ENCODE data around the gene ADAT2. TPM values are rescaled to one million over a fixed set of nuclear protein-coding genes. Genes with fewer than 3 reads are reported as not detected.
A peak's percentile ranks its signal among the peaks of the same experiment; 100 is the strongest.

ADAT2 gene
- polyA plus RNA-seq: 32.2 TPM
- long read RNA-seq, donor 1, partial matches to known transcripts: 5 of 17 reads
- long read RNA-seq, donor 1, other reads (novel, unspliced or antisense): 11 of 17 reads
- long read RNA-seq, donor 2, full-length matches to known transcripts: 6 of 12 reads
- long read RNA-seq, donor 2, partial matches to known transcripts: 6 of 12 reads
- long read RNA-seq, donor 2, other reads (novel, unspliced or antisense): 0 of 12 reads
- long read RNA-seq, donor 3, full-length matches to known transcripts: 5 of 10 reads
- long read RNA-seq, donor 3, partial matches to known transcripts: 0 of 10 reads
- long read RNA-seq, donor 3, other reads (novel, unspliced or antisense): 5 of 10 reads
- long read RNA-seq, donor 4: 0 reads
- long read RNA-seq, donor 5, full-length matches to known transcripts: 3 of 3 reads
- long read RNA-seq, donor 5, partial matches to known transcripts: 0 of 3 reads
- long read RNA-seq, donor 5, other reads (novel, unspliced or antisense): 0 of 3 reads
- long read RNA-seq, donor 6, full-length matches to known transcripts: 8 of 8 reads
- long read RNA-seq, donor 6, partial matches to known transcripts: 0 of 8 reads
- long read RNA-seq, donor 6, other reads (novel, unspliced or antisense): 0 of 8 reads
- long read RNA-seq, donor 7, partial matches to known transcripts: 6 of 7 reads
- long read RNA-seq, donor 7, other reads (novel, unspliced or antisense): 0 of 7 reads
- long read RNA-seq, donor 8, full-length matches to known transcripts: 3 of 8 reads
- long read RNA-seq, donor 8, partial matches to known transcripts: 5 of 8 reads
- long read RNA-seq, donor 8, other reads (novel, unspliced or antisense): 0 of 8 reads
- long read RNA-seq, donor 9, full-length matches to known transcripts: 3 of 46 reads
- long read RNA-seq, donor 9, partial matches to known transcripts: 32 of 46 reads
- long read RNA-seq, donor 9, other reads (novel, unspliced or antisense): 11 of 46 reads
- long read RNA-seq, donor 10, full-length matches to known transcripts: 3 of 9 reads
- long read RNA-seq, donor 10, partial matches to known transcripts: 6 of 9 reads
- long read RNA-seq, donor 10, other reads (novel, unspliced or antisense): 0 of 9 reads
- long read RNA-seq, donor 11, full-length matches to known transcripts: 3 of 3 reads
- long read RNA-seq, donor 11, partial matches to known transcripts: 0 of 3 reads
- long read RNA-seq, donor 11, other reads (novel, unspliced or antisense): 0 of 3 reads

DNA sequence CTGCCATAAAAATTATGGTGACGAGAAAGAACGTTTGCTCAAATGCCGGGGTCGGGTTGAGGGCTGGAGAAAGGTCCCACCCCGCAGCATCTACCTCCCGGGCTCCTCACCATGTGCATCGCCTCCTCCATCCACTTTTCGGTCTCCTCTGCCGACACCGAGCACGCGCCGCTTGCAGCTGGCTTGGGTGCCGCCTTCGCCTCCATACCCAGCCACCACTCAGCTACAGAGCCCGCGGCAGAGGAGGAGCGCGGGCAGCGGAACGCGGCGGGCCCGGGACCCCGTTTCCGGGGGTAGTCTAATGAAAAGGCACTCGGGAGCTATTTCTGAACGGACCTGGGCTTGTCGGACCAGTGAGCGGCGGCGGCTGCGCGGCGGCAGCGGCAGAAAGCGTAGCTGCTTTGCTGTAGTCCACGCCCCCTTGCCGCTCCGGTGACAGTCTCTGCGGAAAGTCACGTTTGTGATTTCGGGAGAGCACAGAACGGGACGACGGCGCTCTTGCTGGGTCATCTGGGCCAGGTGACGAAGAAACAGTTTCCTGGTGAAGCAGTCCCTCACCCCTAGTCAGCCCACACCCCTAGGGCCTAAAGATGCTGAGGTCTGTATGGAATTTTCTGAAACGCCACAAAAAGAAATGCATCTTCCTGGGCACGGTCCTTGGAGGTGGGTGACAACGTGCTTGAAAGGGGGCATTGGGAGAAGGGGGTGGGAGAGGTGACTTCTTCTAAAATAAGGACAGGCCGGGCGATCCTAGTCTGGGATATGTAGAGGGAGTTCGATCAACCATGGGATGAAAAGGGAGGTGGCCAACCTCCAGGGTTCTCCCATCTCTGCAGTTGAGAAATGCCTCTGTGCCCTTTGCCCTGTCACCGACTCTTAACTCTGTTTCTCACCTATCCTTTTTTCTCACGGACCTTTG lies at the start of gene ADAT2, which contains the start of gene PEX3:
Gene ADAT2 (minus strand): TSS at position 243 of the 919 bp plus-strand sequence. CDS start 37 bp downstream, at position 206.
Gene PEX3 (plus strand): TSS at position 353 of the 919 bp plus-strand sequence. CDS start 238 bp downstream, at position 591.
- 0% methylated on average over 1 of the region's 56 CpGs for WGBS (ENCODE audit: insufficient coverage, low lambda C conversion rate)
- no peaks in the 10 kb centered on the region for H3K27me3 ChIP-seq (ENCODE audit: control insufficient read depth, insufficient read depth, low read length)

DNA sequence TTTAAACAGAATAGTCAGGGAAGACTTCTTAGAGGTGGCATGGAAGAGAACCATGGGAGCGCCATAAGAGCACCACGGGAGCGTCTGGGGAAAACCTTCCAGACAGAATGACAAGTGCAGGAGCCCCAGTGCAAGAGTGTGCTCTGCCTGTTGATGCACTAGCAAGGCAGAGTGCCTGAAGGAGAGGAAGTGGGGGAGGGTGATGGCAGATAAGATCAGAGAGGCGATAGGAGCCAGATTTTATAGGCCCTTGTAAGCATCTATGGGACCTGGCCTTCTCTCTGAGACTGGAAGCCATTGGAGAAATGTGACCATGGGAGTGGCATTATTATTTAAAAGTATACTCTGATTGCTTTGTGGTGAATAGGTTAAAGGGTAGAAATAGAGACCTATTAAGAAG lies 47.9 kb upstream of the ADAT2 start:
- DNase-seq: no peak
- no peaks in the 10 kb centered on the region for H3K27me3 ChIP-seq (ENCODE audit: control insufficient read depth, insufficient read depth, low read length)
- WGBS (ENCODE audit: insufficient coverage, low lambda C conversion rate): 100% methylated on average over 2 of the region's 4 CpGs
- no peaks in the 10 kb centered on the region for H3K4me1 ChIP-seq (ENCODE audit: control insufficient read depth, insufficient read depth, low read length)
- H3K36me3 ChIP-seq (ENCODE audit: control insufficient read depth, insufficient read depth, low read length): peaks cover 63% of the 10 kb centered on the region
- H3K4me3 ChIP-seq (ENCODE audit: low read length): no peak overlapping the region
- no peaks in the 10 kb centered on the region for H3K9me3 ChIP-seq (ENCODE audit: control insufficient read depth, low read depth, low read length)
- no peak overlapping the region for H3K27ac ChIP-seq (ENCODE audit: low read length)

More for the DNA sequence above, at the start of gene ADAT2, which contains the start of gene PEX3:
- Histone ChIP-seq H3K4me1 (ENCODE audit: control insufficient read depth, insufficient read depth, low read length) (peaks cover 2% of the 10 kb centered on the region), H3K27ac (ENCODE audit: low read length) (peak within 1 kb of the TSS; percentile 79), H3K36me3 (ENCODE audit: control insufficient read depth, insufficient read depth, low read length) (peaks cover 5% of the 10 kb centered on the region), H3K9me3 (ENCODE audit: control insufficient read depth, low read depth, low read length) (no peaks in the 10 kb centered on the region), H3K4me3 (ENCODE audit: low read length) (peak within 1 kb of the TSS; percentile 74)
- DNase-seq: peak; percentile 92 to 96

- WGBS (ENCODE audit: insufficient coverage, low lambda C conversion rate): no CpG with 5 or more reads among the region's 1 CpG
- Histone ChIP-seq H3K9me3 (ENCODE audit: control insufficient read depth, low read depth, low read length) (no peaks in the 10 kb centered on the region), H3K27ac (ENCODE audit: low read length) (no peak overlapping the region), H3K4me1 (ENCODE audit: control insufficient read depth, insufficient read depth, low read length) (no peaks in the 10 kb centered on the region), H3K36me3 (ENCODE audit: control insufficient read depth, insufficient read depth, low read length) (peaks cover 58% of the 10 kb centered on the region), H3K4me3 (ENCODE audit: low read length) (no peak overlapping the region), H3K27me3 (ENCODE audit: control insufficient read depth, insufficient read depth, low read length) (no peaks in the 10 kb centered on the region)
- no peak for DNase-seq
Measured at GRCh38 chr6:143496974-143497373, 46.5 kb upstream of the ADAT2 start.

DNA sequence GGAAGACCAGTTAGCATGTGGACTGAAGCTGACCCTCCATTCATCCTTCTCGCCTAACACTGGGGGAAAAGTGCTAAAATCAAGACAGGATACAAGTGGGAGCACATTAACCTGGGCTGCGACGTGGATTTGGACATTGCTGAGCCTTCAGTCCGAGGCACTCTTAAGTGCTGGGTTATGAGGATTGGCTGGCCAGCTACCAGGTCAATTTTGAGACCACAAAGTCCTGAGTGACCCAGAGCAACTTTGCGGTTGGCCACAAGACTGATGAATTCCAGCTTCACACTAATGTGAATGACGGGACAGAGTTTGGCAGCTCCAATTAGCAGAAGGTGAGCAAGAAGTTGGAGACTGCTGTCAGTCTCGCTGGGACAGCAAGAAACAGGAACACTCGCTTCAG lies 40.3 kb upstream of the ADAT2 start:
- H3K4me1 ChIP-seq (ENCODE audit: control insufficient read depth, insufficient read depth, low read length): no peaks in the 10 kb centered on the region
- H3K27me3 ChIP-seq (ENCODE audit: control insufficient read depth, insufficient read depth, low read length): no peaks in the 10 kb centered on the region
- no peaks in the 10 kb centered on the region for H3K9me3 ChIP-seq (ENCODE audit: control insufficient read depth, low read depth, low read length)
- WGBS (ENCODE audit: insufficient coverage, low lambda C conversion rate): no CpG with 5 or more reads among the region's 8 CpGs
- peaks cover 17% of the 10 kb centered on the region for H3K36me3 ChIP-seq (ENCODE audit: control insufficient read depth, insufficient read depth, low read length)
- H3K4me3 ChIP-seq (ENCODE audit: low read length): no peak overlapping the region
- no peak overlapping the region for H3K27ac ChIP-seq (ENCODE audit: low read length)
- DNase-seq: no peak

DNA sequence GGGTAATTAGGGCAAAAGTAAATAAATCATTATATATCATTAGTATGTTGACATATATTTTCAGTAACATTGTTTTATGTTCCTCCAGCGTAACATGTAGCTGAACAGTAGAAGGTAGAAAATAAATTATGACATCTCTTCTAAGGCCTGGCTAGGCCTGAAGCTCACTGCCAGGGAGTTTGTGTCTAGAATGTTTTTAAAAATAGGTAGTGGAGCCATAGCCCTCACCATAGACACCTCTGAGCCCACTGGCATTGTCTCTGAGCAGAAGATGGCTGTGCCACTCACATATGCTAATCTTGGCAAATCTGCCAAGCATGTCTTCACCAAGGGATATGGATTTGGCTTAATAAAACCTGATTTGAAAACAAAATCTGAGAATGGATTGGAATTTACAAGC lies 39.7 kb upstream of the ADAT2 start:
- Histone ChIP-seq H3K36me3 (ENCODE audit: control insufficient read depth, insufficient read depth, low read length) (peaks cover 14% of the 10 kb centered on the region), H3K9me3 (ENCODE audit: control insufficient read depth, low read depth, low read length) (no peaks in the 10 kb centered on the region), H3K4me1 (ENCODE audit: control insufficient read depth, insufficient read depth, low read length) (no peaks in the 10 kb centered on the region), H3K27ac (ENCODE audit: low read length) (no peak overlapping the region), H3K27me3 (ENCODE audit: control insufficient read depth, insufficient read depth, low read length) (no peaks in the 10 kb centered on the region), H3K4me3 (ENCODE audit: low read length) (no peak overlapping the region)
- WGBS (ENCODE audit: insufficient coverage, low lambda C conversion rate): 88% methylated on average over 1 of the region's 1 CpG
- no peak for DNase-seq

DNA sequence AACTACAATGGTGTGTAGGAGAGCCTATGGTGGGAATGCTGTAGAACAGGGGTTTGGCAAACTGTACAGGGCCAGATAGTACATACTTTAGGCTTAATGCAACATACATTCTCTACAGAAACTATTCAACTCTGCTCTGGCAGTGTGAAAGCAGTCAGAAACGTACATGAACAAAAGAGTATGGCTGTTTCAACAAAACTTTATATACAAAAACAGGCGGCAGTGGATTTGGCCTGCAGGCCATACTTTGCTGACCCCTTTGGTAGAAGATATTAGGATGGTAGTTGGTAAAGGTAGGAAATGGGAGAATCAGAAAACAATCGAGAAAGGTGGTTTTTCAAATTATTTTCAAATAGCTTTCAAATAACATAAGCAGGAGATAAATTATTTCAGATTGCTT lies 36.3 kb upstream of the ADAT2 start:
- Histone ChIP-seq H3K27ac (ENCODE audit: low read length) (no peak overlapping the region), H3K4me3 (ENCODE audit: low read length) (no peak overlapping the region), H3K4me1 (ENCODE audit: control insufficient read depth, insufficient read depth, low read length) (no peaks in the 10 kb centered on the region), H3K27me3 (ENCODE audit: control insufficient read depth, insufficient read depth, low read length) (no peaks in the 10 kb centered on the region), H3K9me3 (ENCODE audit: control insufficient read depth, low read depth, low read length) (no peaks in the 10 kb centered on the region), H3K36me3 (ENCODE audit: control insufficient read depth, insufficient read depth, low read length) (no peaks in the 10 kb centered on the region)
- 100% methylated on average over 1 of the region's 3 CpGs for WGBS (ENCODE audit: insufficient coverage, low lambda C conversion rate)
- no peak for DNase-seq

DNA sequence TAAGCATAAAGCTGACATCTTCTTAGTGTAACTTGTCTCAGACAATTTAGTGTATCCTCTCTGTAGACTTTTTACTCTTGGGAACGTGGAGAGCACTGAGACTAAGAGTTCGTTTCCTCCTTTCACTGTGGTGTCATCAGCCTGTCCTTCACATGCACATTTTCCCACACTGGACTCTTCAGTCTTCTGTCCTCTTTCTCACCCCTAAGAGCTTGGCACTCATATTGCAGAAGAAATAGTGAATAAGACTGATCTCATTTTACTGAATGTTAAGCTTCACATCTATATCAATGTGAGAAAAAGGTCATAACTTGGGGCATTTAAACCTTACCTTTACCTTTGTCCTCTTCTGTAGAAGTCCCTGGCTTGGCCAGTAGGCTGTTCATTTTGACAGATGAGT lies 35.5 kb upstream of the ADAT2 start:
- Histone ChIP-seq H3K27ac (ENCODE audit: low read length) (no peak overlapping the region), H3K9me3 (ENCODE audit: control insufficient read depth, low read depth, low read length) (no peaks in the 10 kb centered on the region), H3K27me3 (ENCODE audit: control insufficient read depth, insufficient read depth, low read length) (no peaks in the 10 kb centered on the region), H3K4me1 (ENCODE audit: control insufficient read depth, insufficient read depth, low read length) (no peaks in the 10 kb centered on the region), H3K4me3 (ENCODE audit: low read length) (no peak overlapping the region), H3K36me3 (ENCODE audit: control insufficient read depth, insufficient read depth, low read length) (no peaks in the 10 kb centered on the region)
- WGBS (ENCODE audit: insufficient coverage, low lambda C conversion rate): no CpG with 5 or more reads among the region's 2 CpGs
- no peak for DNase-seq

DNA sequence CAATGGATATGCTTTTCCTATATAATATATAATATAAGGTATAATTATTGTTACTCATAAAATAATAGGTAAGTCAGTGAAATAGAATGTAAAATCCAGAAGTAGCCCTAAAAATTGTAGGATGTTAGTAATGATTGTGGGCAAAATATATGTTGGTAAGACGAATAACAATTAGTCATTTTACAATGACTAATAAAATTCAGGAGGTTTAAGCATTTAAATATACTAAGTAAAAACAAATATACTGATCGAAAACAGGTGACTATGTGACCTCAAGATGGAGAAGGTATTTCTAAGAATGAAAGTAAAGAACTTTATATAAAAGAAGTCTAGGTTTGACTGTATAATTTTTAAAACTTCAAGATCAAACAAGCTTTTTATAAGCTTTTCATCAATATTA lies 32.1 kb upstream of the ADAT2 start:
- Histone ChIP-seq H3K27ac (ENCODE audit: low read length) (no peak overlapping the region), H3K27me3 (ENCODE audit: control insufficient read depth, insufficient read depth, low read length) (no peaks in the 10 kb centered on the region), H3K36me3 (ENCODE audit: control insufficient read depth, insufficient read depth, low read length) (peaks cover 5% of the 10 kb centered on the region), H3K4me3 (ENCODE audit: low read length) (no peak overlapping the region), H3K4me1 (ENCODE audit: control insufficient read depth, insufficient read depth, low read length) (no peaks in the 10 kb centered on the region), H3K9me3 (ENCODE audit: control insufficient read depth, low read depth, low read length) (no peaks in the 10 kb centered on the region)
- no peak for DNase-seq
- 100% methylated on average over 1 of the region's 2 CpGs for WGBS (ENCODE audit: insufficient coverage, low lambda C conversion rate)

GRCh38 chr6:143478479-143479062 lies 28.1 kb upstream of the ADAT2 start:
- no peaks in the 10 kb centered on the region for H3K27me3 ChIP-seq (ENCODE audit: control insufficient read depth, insufficient read depth, low read length)
- H3K4me1 ChIP-seq (ENCODE audit: control insufficient read depth, insufficient read depth, low read length): no peaks in the 10 kb centered on the region
- no peak overlapping the region for H3K27ac ChIP-seq (ENCODE audit: low read length)
- no peak overlapping the region for H3K4me3 ChIP-seq (ENCODE audit: low read length)
- peaks cover 21% of the 10 kb centered on the region for H3K36me3 ChIP-seq (ENCODE audit: control insufficient read depth, insufficient read depth, low read length)
- 100% methylated on average over 3 of the region's 3 CpGs for WGBS (ENCODE audit: insufficient coverage, low lambda C conversion rate)
- DNase-seq: no peak
- no peaks in the 10 kb centered on the region for H3K9me3 ChIP-seq (ENCODE audit: control insufficient read depth, low read depth, low read length)

Measured in large intestine (tissue), 12 donors.